ENCODE data around the gene ZC2HC1B.
"Not testable (repeated sequence)": the region's sequence is repeated elsewhere in the genome, so short reads cannot be mapped to it uniquely, and the experiment has no call there.

ZC2HC1B gene

DNA sequence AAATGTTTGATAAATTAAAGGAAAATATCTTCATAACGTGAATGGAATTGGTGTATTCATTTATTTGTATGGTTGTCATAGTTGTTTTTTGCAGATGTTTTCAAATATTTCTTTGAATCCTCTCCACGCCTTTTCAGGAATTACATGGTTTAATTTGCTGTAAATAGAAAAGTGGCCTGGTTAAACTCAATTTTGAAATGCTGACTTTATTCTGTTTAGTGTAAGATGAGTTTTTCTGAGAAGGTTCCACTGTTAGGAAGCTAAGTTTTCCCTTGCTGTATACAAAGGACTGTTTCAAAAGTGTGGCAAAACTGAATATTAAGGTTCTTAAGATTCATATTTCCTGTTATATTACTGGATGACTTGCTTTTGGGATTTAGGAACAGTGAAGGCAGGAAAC is 503 bp upstream of the ZC2HC1B start:
- Histone ChIP-seq H3K27ac (ENCODE audit: low read length) (no peak overlapping the region), H3K27me3 (ENCODE audit: control insufficient read depth, insufficient read depth, low read length) (no peaks in the 10 kb centered on the region), H3K36me3 (ENCODE audit: control insufficient read depth, insufficient read depth, low read length) (peaks cover 10% of the 10 kb centered on the region; the same call in 1 of the 2 replicates), H3K9me3 (ENCODE audit: control insufficient read depth, insufficient read depth, low read length) (no peaks in the 10 kb centered on the region), H3K4me1 (ENCODE audit: control insufficient read depth, insufficient read depth, low read length) (no peaks in the 10 kb centered on the region), H3K4me3 (ENCODE audit: low read length) (no peak overlapping the region)
- no peak for DNase-seq (ENCODE audit: low read depth, low spot score)
- WGBS (ENCODE audit: insufficient coverage, insufficient read length): 100% methylated on average over 1 of the region's 2 CpGs

DNA sequence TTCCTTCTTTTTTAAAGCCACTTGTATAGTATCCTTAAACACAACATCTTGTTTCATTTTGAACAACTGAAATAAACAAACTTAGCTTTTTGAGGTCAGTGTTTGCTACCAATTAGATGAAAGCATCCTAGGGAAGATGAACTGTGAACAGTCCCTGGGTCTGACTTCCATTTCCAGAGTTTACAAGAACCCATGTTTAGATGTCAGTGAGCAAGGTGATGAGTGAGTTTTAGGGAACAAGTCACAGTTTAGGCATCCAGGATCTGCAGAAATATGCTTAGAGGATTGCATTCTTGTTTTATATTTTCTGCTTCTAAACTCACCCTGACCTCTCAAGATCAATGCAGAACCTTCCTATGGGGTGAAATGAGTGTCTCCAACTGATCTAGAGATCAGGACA is 3.0 kb downstream of the ZC2HC1B start:
- H3K27ac ChIP-seq (ENCODE audit: low read length): no peak overlapping the region
- H3K27me3 ChIP-seq (ENCODE audit: control insufficient read depth, insufficient read depth, low read length): no peaks in the 10 kb centered on the region
- no peaks in the 10 kb centered on the region for H3K4me1 ChIP-seq (ENCODE audit: control insufficient read depth, insufficient read depth, low read length)
- peaks cover 2% of the 10 kb centered on the region; the same call in 1 of the 2 replicates for H3K36me3 ChIP-seq (ENCODE audit: control insufficient read depth, insufficient read depth, low read length)
- no peak overlapping the region for H3K4me3 ChIP-seq (ENCODE audit: low read length)
- DNase-seq (ENCODE audit: low read depth, low spot score): no peak
- no peaks in the 10 kb centered on the region for H3K9me3 ChIP-seq (ENCODE audit: control insufficient read depth, insufficient read depth, low read length)

GRCh38 chr6:143868808-143869207 is 4.5 kb downstream of the ZC2HC1B start:
- H3K4me1 ChIP-seq (ENCODE audit: control insufficient read depth, insufficient read depth, low read length); DNase-seq (ENCODE audit: low read depth, low spot score); H3K36me3 ChIP-seq (ENCODE audit: control insufficient read depth, insufficient read depth, low read length); H3K4me3 ChIP-seq (ENCODE audit: low read length); H3K27ac ChIP-seq (ENCODE audit: low read length); H3K27me3 ChIP-seq (ENCODE audit: control insufficient read depth, insufficient read depth, low read length); H3K9me3 ChIP-seq (ENCODE audit: control insufficient read depth, insufficient read depth, low read length): not testable (repeated sequence)
- no CpG with 5 or more reads among the region's 3 CpGs for WGBS (ENCODE audit: insufficient coverage, insufficient read length)

DNA sequence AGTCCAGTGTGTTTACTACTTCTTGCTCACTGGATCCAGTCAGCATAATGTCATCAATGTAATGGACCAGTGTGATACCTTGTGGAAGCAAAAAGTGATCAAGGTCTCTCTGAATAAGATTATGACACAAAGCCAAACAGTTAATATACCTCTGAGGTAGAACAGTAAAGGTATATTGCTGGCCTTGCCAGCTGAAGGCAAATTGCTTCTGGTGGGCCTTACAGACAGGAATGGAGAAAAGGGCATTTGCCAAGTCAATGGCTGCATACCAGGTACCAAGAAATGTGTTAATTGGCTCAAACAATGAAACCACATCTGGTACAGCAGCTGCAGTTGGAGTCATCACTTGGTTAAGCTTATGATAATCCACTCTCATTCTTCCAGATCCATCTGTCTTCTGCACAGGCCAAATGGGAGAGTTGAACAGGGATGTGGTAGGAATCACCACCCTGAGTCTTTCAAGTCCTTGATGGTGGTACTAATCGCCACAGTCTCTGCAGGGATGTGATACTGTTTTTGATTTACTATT is 7.0 kb downstream of the ZC2HC1B start:
- not testable (repeated sequence) for H3K27me3 ChIP-seq (ENCODE audit: control insufficient read depth, insufficient read depth, low read length); H3K4me3 ChIP-seq (ENCODE audit: low read length); H3K27ac ChIP-seq (ENCODE audit: low read length); H3K36me3 ChIP-seq (ENCODE audit: control insufficient read depth, insufficient read depth, low read length); H3K4me1 ChIP-seq (ENCODE audit: control insufficient read depth, insufficient read depth, low read length); H3K9me3 ChIP-seq (ENCODE audit: control insufficient read depth, insufficient read depth, low read length); DNase-seq (ENCODE audit: low read depth, low spot score)
- no CpG with 5 or more reads among the region's 1 CpG for WGBS (ENCODE audit: insufficient coverage, insufficient read length)

GRCh38 chr6:143872201-143872600 is 7.9 kb downstream of the ZC2HC1B start:
- Histone ChIP-seq H3K27ac (ENCODE audit: low read length) (no peak overlapping the region), H3K4me3 (ENCODE audit: low read length) (no peak overlapping the region), H3K4me1 (ENCODE audit: control insufficient read depth, insufficient read depth, low read length) (no peaks in the 10 kb centered on the region), H3K36me3 (ENCODE audit: control insufficient read depth, insufficient read depth, low read length) (no peaks in the 10 kb centered on the region), H3K27me3 (ENCODE audit: control insufficient read depth, insufficient read depth, low read length) (no peaks in the 10 kb centered on the region), H3K9me3 (ENCODE audit: control insufficient read depth, insufficient read depth, low read length) (no peaks in the 10 kb centered on the region)
- no peak for DNase-seq (ENCODE audit: low read depth, low spot score)
- no CpG with 5 or more reads among the region's 2 CpGs for WGBS (ENCODE audit: insufficient coverage, insufficient read length)

DNA sequence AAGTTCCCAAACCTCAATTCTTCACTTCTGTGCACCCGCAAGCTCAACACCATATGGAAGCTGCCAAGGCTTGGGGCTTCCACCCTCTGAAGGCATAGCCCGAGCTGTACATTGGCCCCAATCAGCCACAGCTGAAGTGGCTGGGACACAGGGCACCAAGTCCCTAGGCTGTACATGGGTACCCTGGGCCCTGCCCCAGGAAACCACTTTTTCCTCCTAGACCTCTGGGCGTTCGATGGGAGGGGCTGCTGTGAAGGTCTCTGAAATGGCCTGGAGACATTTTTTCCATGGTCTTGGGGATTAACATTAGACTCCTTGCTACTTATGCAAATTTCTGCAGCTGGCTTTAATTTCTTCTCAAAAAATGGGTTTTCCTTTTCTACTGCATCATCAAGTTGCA is 9.3 kb downstream of the ZC2HC1B start:
- H3K4me3 ChIP-seq (ENCODE audit: low read length); H3K36me3 ChIP-seq (ENCODE audit: control insufficient read depth, insufficient read depth, low read length); DNase-seq (ENCODE audit: low read depth, low spot score); H3K27ac ChIP-seq (ENCODE audit: low read length); H3K27me3 ChIP-seq (ENCODE audit: control insufficient read depth, insufficient read depth, low read length); H3K9me3 ChIP-seq (ENCODE audit: control insufficient read depth, insufficient read depth, low read length); H3K4me1 ChIP-seq (ENCODE audit: control insufficient read depth, insufficient read depth, low read length): not testable (repeated sequence)
- WGBS (ENCODE audit: insufficient coverage, insufficient read length): no CpG with 5 or more reads among the region's 4 CpGs

GRCh38 chr6:143874503-143874902 is 10.2 kb downstream of the ZC2HC1B start:
- H3K27me3 ChIP-seq (ENCODE audit: control insufficient read depth, insufficient read depth, low read length); H3K36me3 ChIP-seq (ENCODE audit: control insufficient read depth, insufficient read depth, low read length); DNase-seq (ENCODE audit: low read depth, low spot score); H3K4me3 ChIP-seq (ENCODE audit: low read length); H3K4me1 ChIP-seq (ENCODE audit: control insufficient read depth, insufficient read depth, low read length); H3K27ac ChIP-seq (ENCODE audit: low read length); H3K9me3 ChIP-seq (ENCODE audit: control insufficient read depth, insufficient read depth, low read length): not testable (repeated sequence)

DNA sequence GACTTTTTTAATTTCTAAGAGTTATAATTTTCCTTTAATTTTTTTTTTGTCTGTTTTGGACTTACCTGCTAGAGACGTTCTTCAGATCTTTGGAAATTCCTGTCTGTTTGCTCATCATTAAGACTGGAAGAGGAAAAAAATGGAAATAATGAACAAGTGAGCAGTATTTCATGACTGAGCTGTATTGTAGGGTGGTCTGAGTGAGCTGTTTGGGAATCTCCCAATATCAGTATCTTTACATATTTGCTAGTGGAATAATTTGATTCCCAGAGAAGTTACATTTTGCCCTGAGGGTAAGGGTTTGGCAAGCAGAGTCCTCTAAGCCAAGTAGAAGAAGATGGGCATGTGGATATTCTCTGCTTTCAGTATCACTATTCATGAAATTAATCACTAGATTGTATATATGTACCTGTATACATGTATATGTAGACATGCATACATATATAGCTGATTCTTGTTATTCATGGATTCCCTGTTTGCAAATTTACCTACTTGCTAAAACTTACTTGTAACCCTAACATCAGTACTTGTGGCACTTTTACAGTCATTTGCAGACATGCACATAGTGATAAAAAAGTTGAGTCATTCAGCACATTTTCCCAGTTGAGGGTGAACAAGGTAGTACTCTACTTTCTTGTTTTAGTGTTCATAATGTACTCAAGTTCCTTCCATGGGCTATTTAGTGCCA is 13.5 kb downstream of the ZC2HC1B start:
- no peak for DNase-seq (ENCODE audit: low read depth, low spot score)
- no CpG with 5 or more reads among the region's 1 CpG for WGBS (ENCODE audit: insufficient coverage, insufficient read length)
- Histone ChIP-seq H3K9me3 (ENCODE audit: control insufficient read depth, insufficient read depth, low read length) (no peaks in the 10 kb centered on the region), H3K27ac (ENCODE audit: low read length) (no peak overlapping the region), H3K4me3 (ENCODE audit: low read length) (no peak overlapping the region), H3K4me1 (ENCODE audit: control insufficient read depth, insufficient read depth, low read length) (no peaks in the 10 kb centered on the region), H3K36me3 (ENCODE audit: control insufficient read depth, insufficient read depth, low read length) (no peaks in the 10 kb centered on the region), H3K27me3 (ENCODE audit: control insufficient read depth, insufficient read depth, low read length) (no peaks in the 10 kb centered on the region)

DNA sequence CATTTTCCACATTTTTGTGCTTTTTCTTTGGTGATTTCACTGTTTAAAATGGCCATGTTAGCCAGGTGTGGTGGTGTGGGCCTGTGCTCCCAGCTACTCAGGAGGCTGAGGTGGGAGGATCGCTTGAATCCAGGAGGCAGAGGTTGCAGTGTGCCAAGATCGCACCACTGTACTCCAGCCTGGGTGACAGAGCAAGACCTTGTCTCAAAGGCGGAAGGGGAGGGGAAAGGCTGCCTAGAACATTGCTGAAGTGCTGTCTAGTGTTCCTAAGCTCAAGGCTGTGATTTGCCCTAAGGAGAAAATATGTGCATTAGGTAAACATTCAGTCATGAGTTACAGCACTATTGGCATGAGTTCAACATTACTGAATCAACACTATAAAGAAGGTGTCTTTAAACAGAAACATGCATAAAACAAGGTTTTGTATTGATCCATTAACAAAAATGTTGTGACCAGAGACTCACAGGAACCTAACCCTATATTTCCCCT is 14.0 kb downstream of the ZC2HC1B start:
- Histone ChIP-seq H3K9me3 (ENCODE audit: control insufficient read depth, insufficient read depth, low read length) (no peaks in the 10 kb centered on the region), H3K36me3 (ENCODE audit: control insufficient read depth, insufficient read depth, low read length) (no peaks in the 10 kb centered on the region), H3K27ac (ENCODE audit: low read length) (no peak overlapping the region), H3K27me3 (ENCODE audit: control insufficient read depth, insufficient read depth, low read length) (no peaks in the 10 kb centered on the region), H3K4me1 (ENCODE audit: control insufficient read depth, insufficient read depth, low read length) (no peaks in the 10 kb centered on the region), H3K4me3 (ENCODE audit: low read length) (no peak overlapping the region)
- DNase-seq (ENCODE audit: low read depth, low spot score): no peak
- WGBS (ENCODE audit: insufficient coverage, insufficient read length): no CpG with 5 or more reads among the region's 3 CpGs

DNA sequence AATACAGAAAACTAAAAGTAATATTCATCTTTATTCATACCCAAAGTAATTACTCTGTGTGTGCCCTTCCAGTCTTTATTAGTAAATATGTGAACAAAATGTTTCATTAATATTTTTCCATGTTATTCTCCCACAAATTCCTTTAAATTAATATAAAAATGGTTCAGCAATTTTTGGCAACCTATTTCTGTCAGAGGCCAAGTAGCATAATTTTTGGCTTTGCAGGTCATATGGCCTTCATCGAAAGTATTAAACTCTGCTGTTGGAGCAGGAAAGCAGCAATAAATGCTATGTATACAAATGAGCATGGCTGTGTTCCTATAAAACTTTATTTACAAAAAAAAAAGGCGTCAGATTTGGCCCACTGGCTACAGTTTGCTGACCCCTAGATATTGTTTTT is 16.1 kb downstream of the ZC2HC1B start:
- no CpG with 5 or more reads among the region's 2 CpGs for WGBS (ENCODE audit: insufficient coverage, insufficient read length)
- Histone ChIP-seq H3K27ac (ENCODE audit: low read length) (no peak overlapping the region), H3K4me3 (ENCODE audit: low read length) (no peak overlapping the region), H3K9me3 (ENCODE audit: control insufficient read depth, insufficient read depth, low read length) (no peaks in the 10 kb centered on the region), H3K27me3 (ENCODE audit: control insufficient read depth, insufficient read depth, low read length) (no peaks in the 10 kb centered on the region), H3K36me3 (ENCODE audit: control insufficient read depth, insufficient read depth, low read length) (no peaks in the 10 kb centered on the region), H3K4me1 (ENCODE audit: control insufficient read depth, insufficient read depth, low read length) (no peaks in the 10 kb centered on the region)
- no peak for DNase-seq (ENCODE audit: low read depth, low spot score)

DNA sequence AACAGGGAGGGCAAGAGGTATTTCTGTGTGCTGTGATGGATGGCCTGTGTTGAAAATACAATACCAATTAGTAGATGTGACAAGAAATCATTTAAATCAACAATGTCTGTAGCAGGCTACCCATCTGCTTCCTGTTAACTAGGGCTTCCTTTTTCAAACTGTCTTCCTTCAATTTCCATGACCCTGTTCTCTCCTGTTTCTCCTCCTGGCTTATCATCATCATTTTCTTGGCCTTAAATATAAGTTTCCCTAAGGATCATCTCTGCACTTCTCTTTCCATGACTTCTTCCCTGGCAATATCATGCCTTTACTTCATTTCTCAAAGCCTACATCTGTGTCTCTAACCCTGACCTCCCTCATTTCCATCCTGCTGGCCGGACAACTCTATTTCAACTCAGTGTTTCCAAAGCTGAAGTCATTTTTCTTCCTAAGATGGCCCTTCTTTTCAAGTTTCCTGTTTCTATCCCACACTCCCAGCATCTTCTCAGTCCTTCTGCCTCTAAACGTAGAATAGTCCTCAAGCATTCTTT is 18.2 kb downstream of the ZC2HC1B start:
- Histone ChIP-seq H3K4me1 (ENCODE audit: control insufficient read depth, insufficient read depth, low read length) (no peaks in the 10 kb centered on the region), H3K36me3 (ENCODE audit: control insufficient read depth, insufficient read depth, low read length) (no peaks in the 10 kb centered on the region), H3K4me3 (ENCODE audit: low read length) (no peak overlapping the region), H3K27ac (ENCODE audit: low read length) (no peak overlapping the region), H3K27me3 (ENCODE audit: control insufficient read depth, insufficient read depth, low read length) (no peaks in the 10 kb centered on the region), H3K9me3 (ENCODE audit: control insufficient read depth, insufficient read depth, low read length) (no peaks in the 10 kb centered on the region)
- no peak for DNase-seq (ENCODE audit: low read depth, low spot score)
- WGBS (ENCODE audit: insufficient coverage, insufficient read length): no CpG with 5 or more reads among the region's 2 CpGs

Measured in iPS DF 6.9 (cell line).